PFSK-1 (cell line): Measurements from ENCODE around the gene LCMT1.

ENCODE experiments used
- POLR2AphosphoS5 ChIP-seq: IDR thresholded peaks from 2 replicates; pipeline ENCODE4 v1.6.1; 2012; ENCODE audit warnings: low read depth, mild to moderate bottlenecking, control low read depth, low read length, moderate library complexity
- REST ChIP-seq, 2 experiments: IDR thresholded peaks; 2 replicates each; pipeline versions ENCODE4 v1.6.1 to v1.8.0; 2011 to 2012; ENCODE audit warnings: low read depth in 2 of 2, low read length in 2 of 2, control low read depth in 1 of 2, inconsistent platforms in 1 of 2, mild to moderate bottlenecking in 1 of 2, moderate library complexity in 1 of 2; ENCODE audit not compliant: insufficient read depth in 1 of 2

GRCh38 chr16:25143928-25144327 is 32.4 kb downstream of the LCMT1 start:
- no peak for TF ChIP-seq REST (IDR thresholded peaks at IDR 0.05; ENCODE audit: insufficient read depth in 1 of 2, low read depth in 2 of 2, low read length in 2 of 2)
- TF ChIP-seq POLR2AphosphoS5 = no peak
